CD4-positive, alpha-beta T cell treated with Interleukin-6 for 4 hours (primary cell): ENCODE measurements around the gene IFITM1.
A peak's percentile ranks its signal among the peaks of the same experiment; 100 is the strongest.

Experiments used
- DNase-seq: peaks from one replicate; pipeline ENCODE4 v3.0.0-alpha.2; 2020; ENCODE audit warnings: mixed read lengths

IFITM1 gene

GRCh38 chr11:282630-283360, 31.0 kb upstream of the IFITM1 start:
- peak; percentile 2 for DNase-seq

- no peak for DNase-seq
Measured at GRCh38 chr11:283405-284104, 30.3 kb upstream of the IFITM1 start.

- no peak for DNase-seq
Measured at GRCh38 chr11:284105-285020, 29.5 kb upstream of the IFITM1 start.

- DNase-seq = no peak
Measured at GRCh38 chr11:285021-285893, 28.6 kb upstream of the IFITM1 start.

- DNase-seq = no peak
Measured at GRCh38 chr11:285894-286220, 28.0 kb upstream of the IFITM1 start.

- peak; percentile 88 for DNase-seq
Measured at GRCh38 chr11:286977-287820, 26.6 kb upstream of the IFITM1 start.

- peak; percentile 81 for DNase-seq
Measured at GRCh38 chr11:287821-288477, 25.9 kb upstream of the IFITM1 start.

- DNase-seq = peak; percentile 75
Measured at GRCh38 chr11:288478-289397, 25.1 kb upstream of the IFITM1 start, which contains the start of gene PGGHG. Gene PGGHG, plus strand, starts transcription at chr11:289126. Its CDS starts 691 bp downstream, at chr11:289817.

GRCh38 chr11:289398-289711, 24.5 kb upstream of the IFITM1 start:
- DNase-seq = peak; percentile 43

- peak; percentile 21 for DNase-seq
Measured at GRCh38 chr11:289712-290620, 23.9 kb upstream of the IFITM1 start.

- peak; percentile 4 for DNase-seq
Measured at GRCh38 chr11:290621-291231, 23.1 kb upstream of the IFITM1 start.

- DNase-seq = peak; percentile 8
Measured at GRCh38 chr11:291281-292210, 22.3 kb upstream of the IFITM1 start.

- no peak for DNase-seq
Measured at GRCh38 chr11:292211-293121, 21.4 kb upstream of the IFITM1 start.

GRCh38 chr11:293271-293851, 20.5 kb upstream of the IFITM1 start:
- DNase-seq = peak; percentile 1

- no peak for DNase-seq
Measured at GRCh38 chr11:293852-294661, 19.8 kb upstream of the IFITM1 start.
